Vagina (tissue), 2 donors: Measurements from ENCODE around the gene PPOX. TPM values are rescaled to one million over a fixed set of nuclear protein-coding genes. Genes with fewer than 3 reads are reported as not detected.
A peak's percentile ranks its signal among the peaks of the same experiment; 100 is the strongest.

ENCODE experiments used
- DNase-seq, 2 donors: peaks; one replicate each; pipeline ENCODE4 v3.0.0-alpha.2; 2017; ENCODE audit errors: extremely low spot score in 2 of 2
- H3K27ac ChIP-seq: fragments of 200-600 bp; sonication (generic); one replicate; pipeline ENCODE4 v1.5.1; 2019
- H3K27me3 ChIP-seq: fragments of 200-600 bp; sonication (generic); one replicate; pipeline ENCODE4 v1.5.1; 2019
- H3K36me3 ChIP-seq, 2 donors: fragments of 200-600 bp; sonication (generic); one replicate each; pipeline ENCODE4 v1.5.1; 2017 to 2019
- H3K4me1 ChIP-seq: fragments of 200-600 bp; sonication (generic); one replicate; pipeline ENCODE4 v1.5.1; 2019
- H3K4me3 ChIP-seq, 2 donors: fragments of 200-600 bp; sonication (generic); 1 replicate in 1 of 2; 2 replicates in 1 of 2; pipeline ENCODE4 v1.5.1; 2016 to 2019
- H3K9me3 ChIP-seq: fragments of 200-600 bp; sonication (generic); one replicate; pipeline ENCODE4 v1.5.1; 2019
- POLR2A ChIP-seq, 2 donors: fragments of 450-650 bp; IDR thresholded peaks; one replicate each; pipeline ENCODE4 v1.6.1; 2017; ENCODE audit warnings: antibody characterized with exemption in 2 of 2, mild to moderate bottlenecking in 2 of 2, moderate library complexity in 2 of 2
- POLR2AphosphoS5 ChIP-seq, 2 donors: sonication (generic); formaldehyde crosslinking; IDR thresholded peaks; one replicate each; pipeline ENCODE4 v1.9.0; 2017; ENCODE audit warnings: antibody characterized with exemption in 2 of 2, mild to moderate bottlenecking in 2 of 2, low read depth in 1 of 2; ENCODE audit not compliant: insufficient read depth in 1 of 2
- intact Hi-C: fragments of 100-400 bp; cut with DNase I; formaldehyde crosslinking; loops from one replicate; pipeline ENCODE4 v1.15.1; 2023
- total RNA-seq: library from RNA; depleted of rRNA; stranded (reverse); fragments of >200 nt; gene quantifications from one replicate; pipeline ENCODE4 v1.2.3, GENCODE V29; 2016
- TF ChIP-seq, protein P1 (sequence below), 3 experiments: fragments of 450-650 bp in 2 of 3; fragments of 200-600 bp in 1 of 3; sonication (generic) in 1 of 3; IDR thresholded peaks; one replicate each; pipeline ENCODE4 v1.5.1; 2017 to 2019; ENCODE audit warnings: antibody characterized with exemption in 3 of 3, mild to moderate bottlenecking in 2 of 3, moderate library complexity in 2 of 3

Gene PPOX
- total RNA-seq, 1 donor from 2014 or later = 16.7 TPM

DNA sequence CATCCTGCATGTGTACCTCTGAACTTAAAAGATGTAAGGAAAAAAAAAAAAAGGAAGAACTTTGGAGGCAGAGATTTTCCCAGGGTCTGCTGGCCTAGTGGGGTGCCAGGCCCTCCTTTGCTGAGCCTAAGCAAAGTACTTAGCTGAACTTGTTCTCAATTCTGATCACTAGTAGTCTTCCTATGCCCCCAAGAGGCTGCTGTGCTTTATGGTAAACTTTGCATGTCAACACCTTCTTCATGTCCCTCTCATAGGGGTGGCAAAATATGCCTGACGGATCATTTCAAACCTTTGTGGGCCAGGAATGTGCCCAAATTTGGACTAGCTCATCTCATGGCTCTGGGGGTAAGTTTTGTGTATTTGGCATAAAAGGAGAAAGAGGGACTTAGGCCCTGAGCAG lies 8.4 kb upstream of the PPOX start:
- Histone ChIP-seq H3K27ac (peak overlapping the region; percentile 90), H3K9me3 (no peaks in the 10 kb centered on the region), H3K36me3 (peaks cover 0 to 21% of the 10 kb centered on the region in 2 donors), H3K4me3 (no peak overlapping the region), H3K4me1 (peaks cover 53% of the 10 kb centered on the region), H3K27me3 (no peaks in the 10 kb centered on the region)
- TF ChIP-seq POLR2AphosphoS5 (IDR thresholded peaks at IDR 0.05; ENCODE audit: insufficient read depth in 1 of 2, low read depth in 1 of 2) (no peak), POLR2A (IDR thresholded peaks at IDR 0.05) (no peak)
- TF ChIP-seq, protein P1, sequence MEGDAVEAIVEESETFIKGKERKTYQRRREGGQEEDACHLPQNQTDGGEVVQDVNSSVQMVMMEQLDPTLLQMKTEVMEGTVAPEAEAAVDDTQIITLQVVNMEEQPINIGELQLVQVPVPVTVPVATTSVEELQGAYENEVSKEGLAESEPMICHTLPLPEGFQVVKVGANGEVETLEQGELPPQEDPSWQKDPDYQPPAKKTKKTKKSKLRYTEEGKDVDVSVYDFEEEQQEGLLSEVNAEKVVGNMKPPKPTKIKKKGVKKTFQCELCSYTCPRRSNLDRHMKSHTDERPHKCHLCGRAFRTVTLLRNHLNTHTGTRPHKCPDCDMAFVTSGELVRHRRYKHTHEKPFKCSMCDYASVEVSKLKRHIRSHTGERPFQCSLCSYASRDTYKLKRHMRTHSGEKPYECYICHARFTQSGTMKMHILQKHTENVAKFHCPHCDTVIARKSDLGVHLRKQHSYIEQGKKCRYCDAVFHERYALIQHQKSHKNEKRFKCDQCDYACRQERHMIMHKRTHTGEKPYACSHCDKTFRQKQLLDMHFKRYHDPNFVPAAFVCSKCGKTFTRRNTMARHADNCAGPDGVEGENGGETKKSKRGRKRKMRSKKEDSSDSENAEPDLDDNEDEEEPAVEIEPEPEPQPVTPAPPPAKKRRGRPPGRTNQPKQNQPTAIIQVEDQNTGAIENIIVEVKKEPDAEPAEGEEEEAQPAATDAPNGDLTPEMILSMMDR (IDR thresholded peaks at IDR 0.05) = no peak
- no peak for DNase-seq
- intact Hi-C loops = no loop called here

DNA sequence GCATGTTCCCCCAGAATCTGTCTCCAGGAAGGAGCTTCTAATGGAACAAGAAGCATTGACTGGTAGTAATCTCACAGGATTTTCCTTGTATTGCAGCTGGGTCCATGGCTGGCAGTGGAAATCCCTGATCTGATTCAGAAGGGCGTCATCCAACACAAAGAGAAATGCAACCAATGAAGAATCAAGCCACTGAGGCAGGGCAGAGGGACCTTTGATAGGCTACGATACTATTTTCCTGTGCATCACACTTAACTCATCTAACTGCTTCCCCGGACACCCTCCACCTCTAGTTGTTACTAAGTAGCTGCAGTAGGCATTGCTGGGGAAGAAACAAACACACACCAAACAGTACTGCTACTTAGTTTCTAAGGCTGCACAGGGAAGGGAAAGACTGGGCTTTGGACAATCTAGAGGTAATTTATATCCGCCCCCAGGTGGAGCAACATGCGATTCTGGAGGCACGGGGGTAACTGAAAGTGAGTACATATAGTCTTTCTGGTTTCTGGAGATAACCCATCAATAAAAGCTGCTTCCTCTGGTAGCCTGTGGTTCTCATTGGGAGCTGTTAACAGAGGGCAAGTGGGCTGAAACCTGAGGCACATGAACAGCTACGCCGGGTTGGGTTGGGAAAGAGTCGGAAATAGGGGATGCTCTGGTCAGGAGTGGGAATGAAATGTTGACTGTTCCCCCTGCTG lies 7.8 kb upstream of the PPOX start:
- no peak for DNase-seq
- H3K27ac ChIP-seq = peak overlapping the region; percentile 90
- intact Hi-C loops = no loop called here
- H3K4me1 ChIP-seq = peaks cover 47% of the 10 kb centered on the region
- no peaks in the 10 kb centered on the region for H3K9me3 ChIP-seq
- TF ChIP-seq POLR2AphosphoS5 (IDR thresholded peaks at IDR 0.05; ENCODE audit: insufficient read depth in 1 of 2, low read depth in 1 of 2) (no peak), POLR2A (IDR thresholded peaks at IDR 0.05) (no peak)
- TF ChIP-seq, protein P1 (IDR thresholded peaks at IDR 0.05) = no peak
- H3K4me3 ChIP-seq = peak overlapping the region; percentile 89 to 98
- peaks cover 0 to 23% of the 10 kb centered on the region in 2 donors for H3K36me3 ChIP-seq
- no peaks in the 10 kb centered on the region for H3K27me3 ChIP-seq

DNA sequence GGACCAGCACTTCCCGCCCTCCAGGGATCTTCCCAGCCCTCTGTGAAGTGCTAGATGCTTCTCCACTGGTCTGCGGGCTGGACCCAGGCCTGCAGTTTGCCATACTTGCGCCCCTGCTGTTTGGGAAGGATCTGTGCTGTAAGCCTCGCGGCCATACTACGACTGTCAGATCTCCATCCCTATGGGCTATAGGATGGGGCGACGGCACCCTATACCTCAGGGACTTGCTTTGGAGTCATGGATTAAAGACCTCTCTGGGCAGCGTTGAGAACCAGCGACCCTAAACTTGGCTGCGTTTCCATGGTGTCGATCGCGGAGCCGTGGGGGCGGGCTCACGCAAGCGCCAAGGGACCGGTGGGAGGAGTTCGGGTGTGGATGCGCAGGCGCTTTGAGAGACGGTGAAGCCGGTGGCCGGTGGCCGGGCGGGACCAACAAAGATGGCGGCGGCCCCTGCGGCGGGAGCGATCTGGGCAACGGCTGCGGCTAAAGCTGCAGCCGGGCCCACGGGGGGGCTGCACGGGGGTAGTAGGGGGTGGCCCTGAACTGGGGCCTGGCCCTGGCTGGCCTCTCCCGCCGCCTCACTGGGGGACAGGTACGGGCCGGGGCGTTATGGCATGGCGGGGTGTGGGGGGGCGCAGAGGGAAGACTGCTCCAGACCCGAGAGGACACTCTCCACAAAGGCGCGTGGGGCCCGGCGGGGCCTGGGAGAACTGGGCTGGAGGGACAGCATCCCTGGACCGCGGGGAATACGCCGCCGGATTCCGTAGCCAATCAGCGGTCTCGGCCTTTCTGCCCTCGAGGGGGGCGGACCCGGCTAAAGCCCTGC lies 6.9 kb upstream of the PPOX start, which contains the start of gene USP21:
TSS of gene USP21 (plus strand) at position 414 of the 826 bp plus-strand sequence. CDS start 1,141 bp downstream, outside the sequence.
- Histone ChIP-seq H3K36me3 (peaks cover 0 to 31% of the 10 kb centered on the region in 2 donors), H3K27ac (peak within 1 kb of the TSS; percentile 90), H3K4me1 (peaks cover 46% of the 10 kb centered on the region), H3K4me3 (peak within 1 kb of the TSS; percentile 89 to 98), H3K27me3 (no peaks in the 10 kb centered on the region), H3K9me3 (no peaks in the 10 kb centered on the region)
- DNase-seq = peak in 1 of 2 donors; percentile 93
- intact Hi-C loops = no loop called here
- TF ChIP-seq, protein P1 (IDR thresholded peaks at IDR 0.05) = peak in 1 of 3 experiments; percentile 15
- TF ChIP-seq POLR2AphosphoS5 (IDR thresholded peaks at IDR 0.05; ENCODE audit: insufficient read depth in 1 of 2, low read depth in 1 of 2) (peak; percentile 85 to 91), POLR2A (IDR thresholded peaks at IDR 0.05) (peak in 1 of 2 donors; percentile 49)

DNA sequence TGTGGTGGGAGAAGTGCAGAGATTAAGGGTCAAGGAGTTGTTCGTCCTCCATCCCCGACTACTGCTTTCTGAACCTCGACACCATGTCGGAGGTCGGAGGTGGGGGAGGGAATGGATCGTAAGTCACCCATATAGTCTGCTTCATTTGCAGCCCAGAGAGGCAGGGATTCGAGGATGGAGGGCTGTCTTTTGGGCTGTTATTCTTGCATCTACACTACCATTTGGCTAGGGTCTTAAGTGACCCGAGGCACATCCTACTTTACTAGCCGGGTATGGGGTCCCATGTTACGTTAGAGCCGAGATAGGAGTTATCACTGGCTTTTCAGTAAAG lies 6.3 kb upstream of the PPOX start:
- peak overlapping the region; percentile 90 for H3K27ac ChIP-seq
- H3K4me1 ChIP-seq = peaks cover 43% of the 10 kb centered on the region
- H3K27me3 ChIP-seq = no peaks in the 10 kb centered on the region
- DNase-seq = no peak
- H3K9me3 ChIP-seq = no peaks in the 10 kb centered on the region
- peak overlapping the region; percentile 89 to 98 for H3K4me3 ChIP-seq
- intact Hi-C loops = no loop called here
- H3K36me3 ChIP-seq = peaks cover 0 to 32% of the 10 kb centered on the region in 2 donors
- TF ChIP-seq, protein P1 (IDR thresholded peaks at IDR 0.05) = no peak
- no peak for TF ChIP-seq POLR2A (IDR thresholded peaks at IDR 0.05)
- no peak for TF ChIP-seq POLR2AphosphoS5 (IDR thresholded peaks at IDR 0.05; ENCODE audit: insufficient read depth in 1 of 2, low read depth in 1 of 2)
